GM18502 (cell line): ENCODE measurements around the gene BICDL1.
A peak's percentile ranks its signal among the peaks of the same experiment; 100 is the strongest.
"Not testable (repeated sequence)": the region's sequence is repeated elsewhere in the genome, so short reads cannot be mapped to it uniquely, and the experiment has no call there.

Experiments
- ATAC-seq: cut with Tn5 transposase; IDR thresholded peaks from one replicate; pipeline ENCODE4 v1.9.1; 2021; ENCODE audit warnings: mild to moderate bottlenecking; ENCODE audit not compliant: unreplicated experiment, poor library complexity

BICDL1 gene

GRCh38 chr12:119988472-119989360 is at the start of gene BICDL1:
Gene BICDL1, plus strand, starts transcription at chr12:119989236. Its CDS starts 633 bp downstream, at chr12:119989869.
- ATAC-seq, result peak; percentile 90

GRCh38 chr12:119940897-119941296 is 48.1 kb upstream of the BICDL1 start:
- ATAC-seq, result no peak

GRCh38 chr12:119942386-119942785 is 46.6 kb upstream of the BICDL1 start:
- ATAC-seq, result no peak

- no peak for ATAC-seq
Observed at GRCh38 chr12:119946213-119946612, 42.8 kb upstream of the BICDL1 start.

- no peak for ATAC-seq
Observed at GRCh38 chr12:119949145-119949544, 39.9 kb upstream of the BICDL1 start.

- ATAC-seq, result no peak
Observed at GRCh38 chr12:119949594-119949993, 39.4 kb upstream of the BICDL1 start.

- ATAC-seq, result no peak
Observed at GRCh38 chr12:119956047-119956446, 33.0 kb upstream of the BICDL1 start.

GRCh38 chr12:119957135-119957534 is 31.9 kb upstream of the BICDL1 start:
- no peak for ATAC-seq

- ATAC-seq, result no peak
Observed at GRCh38 chr12:119959435-119959834, 29.6 kb upstream of the BICDL1 start.

GRCh38 chr12:119964123-119964522 is 24.9 kb upstream of the BICDL1 start:
- ATAC-seq, result no peak

- ATAC-seq, result no peak
Observed at GRCh38 chr12:119964929-119965328, 24.1 kb upstream of the BICDL1 start.

GRCh38 chr12:119980242-119980641 is 8.8 kb upstream of the BICDL1 start:
- no peak for ATAC-seq

GRCh38 chr12:119980702-119981101 is 8.3 kb upstream of the BICDL1 start:
- ATAC-seq, result not testable (repeated sequence)

- peak; percentile 29 for ATAC-seq
Observed at GRCh38 chr12:119989361-119989730, 310 bp downstream of the BICDL1 start.

GRCh38 chr12:119989731-119990381 is 820 bp downstream of the BICDL1 start:
- ATAC-seq, result peak; percentile 29

- no peak for ATAC-seq
Observed at GRCh38 chr12:119990382-119990874, 1.4 kb downstream of the BICDL1 start.

GRCh38 chr12:119992129-119992705 is 3.2 kb downstream of the BICDL1 start:
- no peak for ATAC-seq

GRCh38 chr12:119994892-119995658 is 6.0 kb downstream of the BICDL1 start:
- no peak for ATAC-seq

- no peak for ATAC-seq
Observed at GRCh38 chr12:119996417-119996816, 7.4 kb downstream of the BICDL1 start.

GRCh38 chr12:119998471-119999245 is 9.6 kb downstream of the BICDL1 start:
- ATAC-seq, result no peak
